ENCODE measurements around the gene PDZD2.
"Not testable (repeated sequence)": the region's sequence is repeated elsewhere in the genome, so short reads cannot be mapped to it uniquely, and the experiment has no call there.

Gene PDZD2

DNA sequence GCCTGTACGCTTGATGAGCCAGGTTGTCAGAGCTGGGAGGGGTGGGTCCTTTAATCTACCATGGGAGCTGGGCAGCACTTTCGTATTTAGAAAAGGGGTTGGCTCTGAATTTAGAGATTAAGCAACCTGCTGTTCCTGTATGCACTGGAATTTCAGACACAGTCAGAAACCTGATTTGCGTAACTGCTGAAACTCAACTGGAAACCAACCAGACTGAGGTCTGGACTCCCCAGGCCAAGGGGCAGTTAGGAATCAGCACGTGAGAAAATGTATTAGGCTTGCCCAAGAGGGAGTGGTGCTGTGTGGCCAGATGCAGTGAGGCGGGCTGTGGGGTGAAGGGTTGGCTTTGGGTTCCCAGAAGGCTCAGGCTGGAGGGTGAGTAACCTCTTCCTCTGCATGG is 300.2 kb downstream of the PDZD2 start:
- DNase-seq: no peak

DNA sequence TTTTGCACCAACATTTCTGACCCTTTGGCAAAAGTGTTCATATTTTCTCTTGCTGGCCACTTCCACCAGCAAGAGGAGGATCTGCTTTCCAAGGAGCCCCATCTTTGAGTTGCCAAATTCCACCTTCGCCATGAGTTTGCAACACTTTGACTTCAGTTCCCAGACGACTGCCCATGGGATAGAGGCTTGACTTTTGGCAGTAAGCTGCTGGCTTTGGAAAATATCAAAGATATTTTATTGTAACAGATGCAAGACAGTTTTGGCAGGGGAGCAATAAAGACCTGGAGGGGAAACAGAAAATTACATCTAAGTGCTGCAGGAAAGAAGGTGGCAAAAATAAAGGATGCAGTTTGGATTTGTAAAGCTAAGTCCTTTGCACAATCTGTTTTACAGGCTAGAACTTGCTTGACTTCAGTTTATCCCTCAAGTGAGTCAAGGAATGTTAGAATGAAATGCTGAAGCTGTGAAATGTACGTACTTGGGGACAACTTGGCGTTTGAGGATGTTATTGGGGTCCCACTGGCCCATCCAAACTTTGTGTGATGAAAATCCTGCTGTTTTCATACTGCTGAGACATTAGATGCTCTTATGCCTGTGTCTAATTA is 302.3 kb downstream of the PDZD2 start:
- peak; percentile 43 for DNase-seq

DNA sequence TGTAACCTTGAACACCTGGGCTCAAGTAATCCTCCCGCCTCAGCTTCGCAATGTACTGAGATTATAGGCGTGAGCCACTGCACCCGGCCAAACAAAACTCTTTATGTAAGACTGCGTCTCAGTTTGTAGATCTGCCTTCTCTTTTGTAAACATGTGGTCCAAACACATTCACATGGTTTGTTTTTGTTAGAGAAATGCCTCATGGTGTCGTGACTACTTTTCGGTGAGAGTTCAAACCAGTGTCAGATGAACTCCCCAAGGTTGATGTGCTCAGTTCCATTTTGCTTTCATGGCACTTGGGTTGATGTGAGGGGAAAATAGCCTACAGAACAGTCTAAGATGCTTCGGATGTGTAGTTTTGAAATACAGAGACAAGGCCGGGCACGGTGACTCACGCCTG is 303.6 kb downstream of the PDZD2 start:
- no peak for DNase-seq

DNA sequence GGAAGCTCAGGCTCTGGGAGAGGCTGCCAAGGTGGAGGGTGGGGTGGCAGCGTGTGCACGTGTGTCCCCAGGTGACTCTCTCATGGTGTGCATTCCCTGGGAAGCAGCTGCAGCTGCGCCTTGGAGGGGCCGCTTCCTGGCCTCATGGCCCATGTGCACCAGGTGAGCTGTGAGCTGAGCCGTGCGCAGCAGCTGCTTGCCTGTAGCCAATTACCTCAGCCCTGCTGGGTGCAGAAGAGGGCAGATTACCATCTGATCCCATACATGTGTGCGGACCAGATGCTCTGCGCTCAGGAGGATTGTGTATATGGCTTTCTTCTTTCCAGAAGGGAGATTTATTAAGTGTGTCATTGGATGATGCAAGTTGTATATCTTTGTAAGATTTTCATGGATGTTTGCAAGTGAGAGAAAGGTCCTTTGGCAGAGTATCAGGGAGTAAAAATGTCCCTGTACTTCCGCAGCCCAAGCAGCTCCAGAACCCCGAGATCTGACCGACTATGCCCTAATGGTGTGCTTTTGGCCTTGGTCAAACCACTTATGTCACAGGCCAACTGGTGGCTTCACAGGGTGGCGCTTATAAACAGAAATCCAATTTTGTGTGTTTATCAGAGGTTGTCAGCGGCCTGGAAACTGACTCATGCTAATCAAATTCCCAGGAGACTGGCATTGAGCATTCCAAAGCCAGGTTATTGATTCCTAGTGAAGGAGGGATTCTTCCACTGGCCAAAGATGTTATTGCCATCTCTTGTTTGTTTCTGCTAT is 305.9 kb downstream of the PDZD2 start:
- DNase-seq: peak; percentile 57

GRCh38 chr5:31948006-31948405 is 309.1 kb downstream of the PDZD2 start:
- DNase-seq: no peak

DNA sequence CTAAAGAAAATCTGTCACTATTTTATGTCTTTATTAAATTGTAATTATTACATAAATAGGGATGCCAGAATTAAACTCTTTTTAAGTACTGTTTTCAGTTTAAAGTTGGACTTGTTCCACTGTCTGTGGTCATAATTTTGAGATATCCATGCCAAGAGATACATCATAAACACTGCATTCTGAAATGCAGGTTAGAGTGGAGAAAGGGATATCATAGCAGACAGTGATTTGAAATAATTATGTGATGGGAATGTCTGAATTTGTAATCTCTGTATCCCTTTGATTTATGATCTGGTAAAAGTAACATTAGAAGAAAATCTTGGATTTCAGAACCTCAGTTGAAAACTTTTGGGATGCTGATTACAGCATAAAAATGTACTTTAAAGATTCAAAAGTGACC is 313.1 kb downstream of the PDZD2 start:
- no peak for DNase-seq

- DNase-seq: no peak
Measured at GRCh38 chr5:31954091-31954490, 315.2 kb downstream of the PDZD2 start.

GRCh38 chr5:31957151-31957550 is 318.2 kb downstream of the PDZD2 start:
- DNase-seq: no peak

DNA sequence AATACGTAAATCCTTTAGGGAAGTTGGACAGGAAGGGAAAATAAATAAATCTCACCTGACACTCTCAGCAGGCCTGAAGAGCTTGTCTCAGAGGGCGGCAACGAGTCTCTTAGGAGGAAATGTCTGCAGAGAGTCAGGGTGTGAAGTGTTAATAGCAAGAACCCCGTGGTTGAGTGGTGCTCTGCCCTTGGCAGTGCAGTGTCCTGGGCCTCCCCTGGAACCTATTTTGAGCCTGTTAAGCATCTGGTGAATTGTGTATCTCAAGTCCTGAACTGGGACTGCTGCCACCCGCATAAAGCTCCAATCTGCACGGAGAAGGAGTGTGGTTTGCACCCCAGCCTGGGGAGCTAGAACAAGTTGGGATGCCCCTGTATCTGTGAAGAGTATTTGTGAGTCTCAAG is 323.4 kb downstream of the PDZD2 start:
- peak; percentile 46 for DNase-seq

DNA sequence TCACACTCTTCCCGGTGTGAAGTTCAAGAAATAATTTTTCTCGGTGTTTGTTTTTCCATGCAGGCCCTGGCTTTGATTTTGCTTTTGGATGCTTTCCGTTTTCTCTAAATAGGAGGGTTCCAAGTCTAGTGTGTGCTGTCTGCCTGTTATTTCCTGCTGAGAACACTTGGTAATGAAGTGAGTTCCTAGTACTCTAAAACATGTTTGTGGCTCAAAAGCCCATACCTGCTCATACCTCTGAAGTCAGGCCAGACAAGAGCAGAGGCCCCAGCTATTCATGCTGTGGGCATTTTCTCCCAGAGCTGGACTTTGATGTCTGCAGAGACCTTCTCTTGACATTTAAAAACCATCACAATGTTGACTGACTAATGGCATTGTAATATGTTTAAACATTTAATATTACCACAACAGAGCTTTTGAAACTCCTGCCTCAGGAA is 324.0 kb downstream of the PDZD2 start:
- no peak for DNase-seq

GRCh38 chr5:31963358-31964006 is 324.6 kb downstream of the PDZD2 start:
- DNase-seq: no peak

DNA sequence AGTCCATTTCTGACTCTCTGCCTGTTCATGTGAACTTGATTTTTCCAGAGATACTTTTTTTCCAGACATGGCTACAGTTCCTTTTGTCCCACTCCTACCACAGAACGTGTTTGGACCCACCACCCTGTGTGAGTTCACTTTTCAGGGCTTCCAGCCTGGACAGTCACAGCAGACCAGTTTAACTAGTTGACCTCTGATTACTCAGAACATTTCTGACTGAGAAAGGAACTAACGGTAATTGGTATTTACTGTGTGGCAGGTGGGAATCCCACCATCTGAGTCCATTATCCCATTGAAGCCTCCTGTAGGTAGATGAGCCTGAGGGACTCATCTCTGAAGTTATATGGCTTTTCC is 325.1 kb downstream of the PDZD2 start:
- no peak for DNase-seq

- no peak for DNase-seq
Measured at GRCh38 chr5:31965227-31965626, 326.3 kb downstream of the PDZD2 start.

DNA sequence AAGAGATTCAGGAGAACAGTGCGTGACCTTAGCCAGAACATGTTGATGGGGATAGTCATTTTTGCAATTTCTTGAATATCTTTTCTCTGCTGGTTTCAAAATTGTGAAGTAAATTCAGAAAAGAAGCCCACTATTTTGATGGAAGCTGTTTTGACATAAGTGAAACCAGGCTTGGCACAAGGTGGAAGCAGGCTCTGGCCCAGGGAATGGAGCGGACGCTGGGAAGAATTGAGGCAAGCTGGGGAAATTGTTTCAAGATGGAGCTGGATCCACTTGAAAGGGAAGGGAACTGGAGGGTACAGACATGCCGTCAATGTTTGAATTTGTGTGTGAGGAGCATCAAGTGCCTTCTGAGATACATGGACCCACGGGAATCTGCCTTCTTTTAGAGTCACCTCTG is 328.0 kb downstream of the PDZD2 start:
- no peak for DNase-seq

- DNase-seq: no peak
Measured at GRCh38 chr5:31967461-31967860, 328.5 kb downstream of the PDZD2 start.

GRCh38 chr5:31972558-31972957 is 333.6 kb downstream of the PDZD2 start:
- no peak for DNase-seq

GRCh38 chr5:31975189-31975612 is 336.3 kb downstream of the PDZD2 start:
- DNase-seq: not testable (repeated sequence)

GRCh38 chr5:31976169-31976568 is 337.2 kb downstream of the PDZD2 start:
- no peak for DNase-seq

GRCh38 chr5:31981361-31981945 is 342.5 kb downstream of the PDZD2 start:
- DNase-seq: no peak

- DNase-seq: no peak
Measured at GRCh38 chr5:31982027-31982426, 343.1 kb downstream of the PDZD2 start.

DNA sequence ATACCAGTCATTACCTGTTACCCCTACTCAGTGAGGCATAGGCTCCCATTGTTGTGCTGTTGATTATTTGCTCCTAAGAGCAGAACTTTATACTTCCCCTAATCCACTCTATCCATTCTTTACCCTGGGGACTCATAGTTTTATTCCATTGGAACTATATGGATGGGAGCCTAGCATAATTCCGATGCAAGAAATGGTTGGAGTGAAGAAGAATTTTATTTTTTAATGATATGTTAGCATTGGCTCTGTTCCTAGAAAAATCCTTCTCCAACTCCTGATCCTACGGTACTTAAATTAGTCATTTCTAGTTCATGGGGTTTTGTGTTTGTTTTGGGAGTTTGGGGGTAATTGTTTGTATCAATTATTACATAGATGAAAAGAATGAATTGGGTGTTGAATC is 343.7 kb downstream of the PDZD2 start:
- no peak for DNase-seq

GRCh38 chr5:31983851-31984250 is 344.9 kb downstream of the PDZD2 start:
- DNase-seq: no peak

- DNase-seq: no peak
Measured at GRCh38 chr5:31984691-31985090, 345.8 kb downstream of the PDZD2 start.

DNA sequence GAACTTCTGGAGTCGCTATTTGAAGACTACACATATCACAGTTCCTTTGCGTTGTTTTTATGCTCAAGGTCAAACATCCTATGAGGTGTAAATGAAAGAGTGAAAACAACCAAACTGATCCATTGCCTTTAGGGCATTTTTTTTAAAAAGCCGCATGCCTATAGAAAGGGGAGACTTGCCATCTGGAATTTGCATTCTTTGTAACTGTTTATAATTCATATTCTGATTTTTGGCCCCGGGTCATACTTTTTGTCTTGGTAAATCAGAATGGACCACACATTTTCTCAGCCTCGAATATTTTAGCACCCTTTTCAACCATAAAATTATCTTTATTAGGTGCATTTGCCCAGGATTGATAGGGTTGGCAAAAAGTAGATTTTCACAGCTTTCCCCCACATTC is 347.2 kb downstream of the PDZD2 start:
- no peak for DNase-seq
